MM.1S (cell line): ENCODE results near the gene SYT5.
A peak's percentile ranks its signal among the peaks of the same experiment; 100 is the strongest.
"Not testable (repeated sequence)": the region's sequence is repeated elsewhere in the genome, so short reads cannot be mapped to it uniquely, and the experiment has no call there.

Experiments used
- DNase-seq: peaks from one replicate; pipeline ENCODE4 v3.0.0-alpha.2; 2015
- H2AFZ ChIP-seq: fragments of 300-600 bp; sonication (generic); 2 replicates; pipeline ENCODE4 v1.6.0; 2016; ENCODE audit warnings: antibody characterized with exemption, low read length
- H3F3A ChIP-seq: fragments of 300-600 bp; sonication (generic); 2 replicates; pipeline ENCODE4 v1.6.1; 2016; ENCODE audit warnings: mild to moderate bottlenecking, antibody characterized with exemption, low read length, moderate library complexity, mixed read lengths; ENCODE audit not compliant: insufficient read depth
- H3K27ac ChIP-seq: fragments of 300-600 bp; sonication (generic); 2 replicates; pipeline ENCODE4 v1.5.1; 2016; ENCODE audit warnings: mild to moderate bottlenecking, low read length
- H3K27me3 ChIP-seq: fragments of 300-600 bp; sonication (generic); replicated peaks from 2 replicates; pipeline ENCODE4 v1.6.0; 2016; ENCODE audit warnings: low read length; ENCODE audit not compliant: insufficient read depth
- H3K36me3 ChIP-seq: fragments of 300-600 bp; sonication (generic); replicated peaks from 2 replicates; pipeline ENCODE4 v1.6.1; 2016; ENCODE audit warnings: mild to moderate bottlenecking, low read length, mixed read lengths; ENCODE audit not compliant: insufficient read depth
- H3K4me1 ChIP-seq: fragments of 300-600 bp; sonication (generic); 2 replicates; pipeline ENCODE4 v1.6.1; 2016; ENCODE audit warnings: low read length, mixed read lengths
- H3K4me2 ChIP-seq: fragments of 300-600 bp; sonication (generic); 2 replicates; pipeline ENCODE4 v1.6.0; 2016; ENCODE audit warnings: low read depth, low read length
- H3K4me3 ChIP-seq: fragments of 300-600 bp; sonication (generic); 2 replicates; pipeline ENCODE4 v1.5.1; 2016; ENCODE audit warnings: low read length, mixed read lengths
- H3K79me2 ChIP-seq: fragments of 300-600 bp; sonication (generic); 2 replicates; pipeline ENCODE4 v1.6.1; 2016; ENCODE audit warnings: mixed run types, low read length, mixed read lengths
- H3K9ac ChIP-seq: fragments of 300-600 bp; sonication (generic); 2 replicates; pipeline ENCODE4 v1.6.1; 2016; ENCODE audit warnings: low read length, mixed read lengths
- H3K9me2 ChIP-seq: fragments of 300-600 bp; sonication (generic); replicated peaks from 2 replicates; pipeline ENCODE4 v1.6.1; 2016; ENCODE audit warnings: mild to moderate bottlenecking, low read length, mixed read lengths; ENCODE audit not compliant: insufficient read depth
- H3K9me3 ChIP-seq: fragments of 300-600 bp; sonication (generic); replicated peaks from 2 replicates; pipeline ENCODE4 v1.6.1; 2016; ENCODE audit warnings: mild to moderate bottlenecking, low read length, mixed read lengths; ENCODE audit not compliant: insufficient read depth
- H4K20me1 ChIP-seq: fragments of 300-600 bp; sonication (generic); 2 replicates; pipeline ENCODE4 v1.6.1; 2016; ENCODE audit warnings: mild to moderate bottlenecking, low read length, moderate library complexity, mixed read lengths; ENCODE audit not compliant: insufficient read depth
- EZH2 ChIP-seq: fragments of 300-600 bp; sonication (generic); optimal IDR thresholded peaks from 2 replicates; pipeline ENCODE3; 2017; ENCODE audit warnings: low read depth, mild to moderate bottlenecking, antibody characterized with exemption, low read length, mixed read lengths
- EZH2phosphoT487 ChIP-seq: fragments of 300-600 bp; sonication (generic); IDR thresholded peaks from 2 replicates; pipeline ENCODE4 v1.6.1; 2018; ENCODE audit warnings: antibody characterized with exemption, low read length
- TF ChIP-seq, protein P1 (sequence below): fragments of 300-600 bp; sonication (generic); IDR thresholded peaks from 2 replicates; pipeline ENCODE4 v1.5.1; 2016; ENCODE audit warnings: antibody characterized with exemption, low read length, mixed read lengths

SYT5 gene

DNA sequence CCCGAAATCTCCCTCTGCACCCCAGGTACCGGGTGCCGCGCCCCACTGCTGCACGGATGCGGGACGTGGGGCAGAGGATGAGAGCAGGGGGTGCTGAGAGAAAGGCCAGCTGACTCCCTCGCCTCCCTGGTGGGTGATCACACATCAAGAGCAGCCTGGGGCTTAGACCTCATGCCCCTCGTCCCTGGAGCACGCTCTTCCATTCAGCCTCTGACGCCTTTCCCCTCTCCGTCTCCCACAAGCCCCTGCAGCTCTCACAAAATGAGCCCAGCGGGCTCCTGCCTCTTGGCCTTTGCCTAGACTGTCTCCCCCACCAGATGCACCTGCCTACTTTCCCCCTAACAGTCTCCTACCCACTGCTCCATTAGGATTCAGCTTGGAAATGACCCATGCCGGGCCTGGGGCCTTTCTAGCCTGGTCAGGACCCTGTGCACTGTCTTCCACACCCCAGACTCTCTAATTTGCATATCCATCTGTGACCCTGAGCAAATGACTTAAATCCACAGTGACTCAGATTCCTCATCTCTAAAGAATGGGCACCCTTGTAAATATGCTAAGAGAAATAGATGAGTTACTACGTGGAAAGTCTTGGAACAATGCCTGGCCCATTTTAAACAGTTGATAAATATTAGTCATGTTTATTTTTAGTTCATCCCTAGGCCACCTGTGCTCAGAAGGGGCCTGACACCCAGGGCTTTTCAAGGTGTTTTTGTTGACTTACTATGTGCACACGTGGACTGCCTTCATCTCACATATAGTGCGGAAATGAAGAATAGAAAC, 29.8 kb upstream of the SYT5 start:
- Histone ChIP-seq H3K9me3 (no peaks in the 10 kb centered on the region), H3K4me1 (peaks cover 11% of the 10 kb centered on the region), H3F3A (no peaks in the 10 kb centered on the region), H2AFZ (no peak overlapping the region), H3K4me3 (no peak overlapping the region), H3K27me3 (peaks cover 37% of the 10 kb centered on the region), H3K36me3 (no peaks in the 10 kb centered on the region), H4K20me1 (no peaks in the 10 kb centered on the region), H3K9ac (no peak overlapping the region), H3K4me2 (no peak overlapping the region), H3K9me2 (no peaks in the 10 kb centered on the region), H3K27ac (no peak overlapping the region), H3K79me2 (no peaks in the 10 kb centered on the region)
- TF ChIP-seq, protein P1, sequence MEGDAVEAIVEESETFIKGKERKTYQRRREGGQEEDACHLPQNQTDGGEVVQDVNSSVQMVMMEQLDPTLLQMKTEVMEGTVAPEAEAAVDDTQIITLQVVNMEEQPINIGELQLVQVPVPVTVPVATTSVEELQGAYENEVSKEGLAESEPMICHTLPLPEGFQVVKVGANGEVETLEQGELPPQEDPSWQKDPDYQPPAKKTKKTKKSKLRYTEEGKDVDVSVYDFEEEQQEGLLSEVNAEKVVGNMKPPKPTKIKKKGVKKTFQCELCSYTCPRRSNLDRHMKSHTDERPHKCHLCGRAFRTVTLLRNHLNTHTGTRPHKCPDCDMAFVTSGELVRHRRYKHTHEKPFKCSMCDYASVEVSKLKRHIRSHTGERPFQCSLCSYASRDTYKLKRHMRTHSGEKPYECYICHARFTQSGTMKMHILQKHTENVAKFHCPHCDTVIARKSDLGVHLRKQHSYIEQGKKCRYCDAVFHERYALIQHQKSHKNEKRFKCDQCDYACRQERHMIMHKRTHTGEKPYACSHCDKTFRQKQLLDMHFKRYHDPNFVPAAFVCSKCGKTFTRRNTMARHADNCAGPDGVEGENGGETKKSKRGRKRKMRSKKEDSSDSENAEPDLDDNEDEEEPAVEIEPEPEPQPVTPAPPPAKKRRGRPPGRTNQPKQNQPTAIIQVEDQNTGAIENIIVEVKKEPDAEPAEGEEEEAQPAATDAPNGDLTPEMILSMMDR: no peak
- TF ChIP-seq EZH2phosphoT487 (no peak), EZH2 (no peak)
- peak; percentile 33 for DNase-seq

GRCh38 chr19:55208880-55209692, 29.0 kb upstream of the SYT5 start, which contains the start of gene PTPRH:
PTPRH (minus strand) TSS chr19:55209501; CDS start chr19:55209433, 68 bp downstream.
- Histone ChIP-seq H3K4me2 (no peak within 1 kb of the TSS), H3K9me3 (no peaks in the 10 kb centered on the region), H3K27ac (no peak within 1 kb of the TSS), H3K79me2 (no peaks in the 10 kb centered on the region), H3K36me3 (no peaks in the 10 kb centered on the region), H3K4me1 (peaks cover 11% of the 10 kb centered on the region), H2AFZ (no peak within 1 kb of the TSS), H3K4me3 (no peak within 1 kb of the TSS), H3K27me3 (peaks cover 39% of the 10 kb centered on the region), H3F3A (no peaks in the 10 kb centered on the region), H3K9ac (no peak within 1 kb of the TSS), H3K9me2 (no peaks in the 10 kb centered on the region), H4K20me1 (no peaks in the 10 kb centered on the region)
- DNase-seq: no peak
- TF ChIP-seq, protein P1: no peak
- TF ChIP-seq EZH2: no peak
- no peak for TF ChIP-seq EZH2phosphoT487

DNA sequence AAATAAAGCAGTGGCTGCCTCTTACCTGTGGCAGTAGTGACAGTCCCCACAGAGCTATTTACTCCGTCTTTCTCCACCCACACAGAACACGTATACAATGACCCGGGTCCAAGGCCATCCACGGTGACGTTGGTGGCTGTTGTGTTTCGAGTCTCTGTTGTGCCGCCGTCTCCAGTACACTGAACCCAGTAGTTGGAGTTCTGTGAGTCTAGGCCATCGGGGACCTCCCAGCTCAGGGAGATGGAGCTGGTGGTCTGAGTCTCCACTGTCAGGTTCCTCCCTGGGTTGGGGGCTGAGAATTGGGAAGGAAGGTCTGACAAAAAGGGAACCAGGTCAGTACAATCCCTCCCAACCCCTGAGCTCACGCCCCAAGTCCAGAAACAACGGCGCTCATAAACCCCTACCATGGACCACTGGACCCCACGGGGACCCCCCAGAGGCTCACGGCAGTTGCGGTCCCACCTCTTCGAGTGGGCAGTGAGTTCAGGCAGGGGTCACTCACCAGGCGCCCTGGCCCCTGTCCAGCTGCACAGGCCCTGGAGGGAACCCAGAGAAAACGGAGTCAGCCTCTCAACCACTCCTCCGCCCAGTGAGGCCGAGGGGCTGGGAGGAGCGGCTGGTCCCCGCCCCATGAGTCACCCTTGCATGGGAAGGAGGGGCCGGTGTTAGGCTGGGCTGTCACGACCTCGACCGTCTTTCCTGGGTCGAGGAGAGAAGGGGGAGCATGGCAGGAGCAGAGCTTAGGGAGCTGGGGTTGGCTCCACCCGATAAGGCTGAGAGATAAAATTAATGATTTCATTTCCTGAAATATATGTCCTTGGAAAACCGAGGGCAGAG, 26.8 kb upstream of the SYT5 start:
- no peak overlapping the region for H3K27ac ChIP-seq
- TF ChIP-seq EZH2 (no peak), EZH2phosphoT487 (no peak)
- TF ChIP-seq, protein P1: no peak
- no peak overlapping the region for H3K4me3 ChIP-seq
- H3K79me2 ChIP-seq: no peaks in the 10 kb centered on the region
- H3K9ac ChIP-seq: no peak overlapping the region
- no peaks in the 10 kb centered on the region for H3K9me2 ChIP-seq
- H3K27me3 ChIP-seq: peaks cover 46% of the 10 kb centered on the region
- DNase-seq: peak; percentile 17
- H4K20me1 ChIP-seq: no peaks in the 10 kb centered on the region
- no peak overlapping the region for H2AFZ ChIP-seq
- no peaks in the 10 kb centered on the region for H3K36me3 ChIP-seq
- no peaks in the 10 kb centered on the region for H3F3A ChIP-seq
- no peaks in the 10 kb centered on the region for H3K9me3 ChIP-seq
- H3K4me1 ChIP-seq: peaks cover 11% of the 10 kb centered on the region
- H3K4me2 ChIP-seq: peak overlapping the region; percentile 39

GRCh38 chr19:55202199-55202598, 22.1 kb upstream of the SYT5 start:
- not testable (repeated sequence) for H3K36me3 ChIP-seq, H3K27ac ChIP-seq, H3F3A ChIP-seq, DNase-seq, H3K9ac ChIP-seq, H3K4me1 ChIP-seq, H3K79me2 ChIP-seq, H3K4me3 ChIP-seq, H2AFZ ChIP-seq, H3K4me2 ChIP-seq, H3K9me3 ChIP-seq, H4K20me1 ChIP-seq, H3K9me2 ChIP-seq
- peaks cover 88% of the 10 kb centered on the region for H3K27me3 ChIP-seq
